Thyroid gland (tissue), 4 donors: ENCODE results near the gene MAPK10. TPM values are rescaled to one million over a fixed set of nuclear protein-coding genes. Genes with fewer than 3 reads are reported as not detected.

Source experiments
- DNase-seq, 2 donors: peaks; one replicate each; pipeline ENCODE4 v3.0.0-alpha.2; 2019
- H3K27ac ChIP-seq, 3 donors: fragments of 200-600 bp; sonication (generic); 1 replicate in 2 of 3; 2 replicates in 1 of 3; pipeline ENCODE4 v1.5.1; 2016 to 2019; ENCODE audit warnings: mild to moderate bottlenecking in 1 of 3, moderate library complexity in 1 of 3
- H3K27me3 ChIP-seq: fragments of 200-600 bp; sonication (generic); one replicate; pipeline ENCODE4 v1.5.1; 2019
- H3K36me3 ChIP-seq, 2 donors: fragments of 200-600 bp; sonication (generic); one replicate each; pipeline ENCODE4 v1.5.1; 2016 to 2019
- H3K4me1 ChIP-seq, 2 donors: fragments of 200-600 bp; sonication (generic); one replicate each; pipeline ENCODE4 v1.5.1; 2017 to 2019
- H3K4me3 ChIP-seq, 3 donors: fragments of 200-600 bp; sonication (generic); replicated peaks in 1 of 3; 1 replicate in 2 of 3; 2 replicates in 1 of 3; pipeline ENCODE4 v1.5.1; 2016; ENCODE audit warnings: mild to moderate bottlenecking in 1 of 3
- H3K9me3 ChIP-seq: fragments of 200-600 bp; sonication (generic); one replicate; pipeline ENCODE4 v1.5.1; 2017
- CTCF ChIP-seq, 6 experiments: fragments of 200-600 bp in 3 of 6; fragments of 450-650 bp in 3 of 6; sonication (generic) in 3 of 6; IDR thresholded peaks; one replicate each; pipeline ENCODE4 v1.5.1; 2016 to 2019; ENCODE audit warnings: antibody characterized with exemption in 6 of 6, mild to moderate bottlenecking in 2 of 6, inconsistent platforms in 1 of 6, moderate library complexity in 1 of 6
- POLR2A ChIP-seq, 2 donors: fragments of 450-650 bp; IDR thresholded peaks; one replicate each; pipeline ENCODE4 v1.6.1; 2017; ENCODE audit warnings: antibody characterized with exemption in 2 of 2, mild to moderate bottlenecking in 2 of 2, moderate library complexity in 1 of 2
- WGBS, 2 donors: methylation state at CpG; one replicate each; pipeline ENCODE4 v1.1.5; 2017; 5-methylcytosine and 5-hydroxymethylcytosine counted together
- intact Hi-C: fragments of 100-400 bp; cut with DNase I; formaldehyde crosslinking; loops from one replicate; pipeline ENCODE4 v1.15.1; 2023
- total RNA-seq, 4 donors: library from RNA; depleted of rRNA; stranded (reverse); fragments of >200 nt; gene quantifications; one replicate each; pipeline ENCODE4 v1.2.3, GENCODE V29; 2016

The MAPK10 gene
- total RNA-seq, 4 donors from 2014 or later, result 65.4 to 95.0 (median 86.2) TPM

GRCh38 chr4:86221002-86221401 lies 138.9 kb downstream of the MAPK10 start:
- Histone ChIP-seq H3K27ac (no peak overlapping the region), H3K36me3 (no peaks in the 10 kb centered on the region), H3K27me3 (no peaks in the 10 kb centered on the region), H3K9me3 (no peaks in the 10 kb centered on the region), H3K4me3 (no peak overlapping the region), H3K4me1 (peaks cover 0 to 11% of the 10 kb centered on the region in 2 donors)
- TF ChIP-seq POLR2A (IDR thresholded peaks at IDR 0.05) (no peak), CTCF (IDR thresholded peaks at IDR 0.05) (no peak)
- no peak for DNase-seq
- WGBS, 2 donors, result 83 to 89% methylated on average over 4 of the region's 4 CpGs
- intact Hi-C loops, result no loop called here

GRCh38 chr4:86220121-86220520 lies 139.7 kb downstream of the MAPK10 start:
- WGBS, 2 donors, result 82 to 86% methylated on average over 1 of the region's 1 CpG
- Histone ChIP-seq H3K4me1 (peaks cover 0 to 11% of the 10 kb centered on the region in 2 donors), H3K27ac (no peak overlapping the region), H3K9me3 (no peaks in the 10 kb centered on the region), H3K27me3 (no peaks in the 10 kb centered on the region), H3K36me3 (no peaks in the 10 kb centered on the region), H3K4me3 (no peak overlapping the region)
- intact Hi-C loops, result no loop called here
- no peak for TF ChIP-seq POLR2A (IDR thresholded peaks at IDR 0.05)
- no peak for TF ChIP-seq CTCF (IDR thresholded peaks at IDR 0.05)
- DNase-seq, result no peak

- H3K4me1 ChIP-seq, result peaks cover 0 to 11% of the 10 kb centered on the region in 2 donors
- H3K27me3 ChIP-seq, result no peaks in the 10 kb centered on the region
- intact Hi-C loops, result no loop called here
- no peak for DNase-seq
- H3K9me3 ChIP-seq, result no peaks in the 10 kb centered on the region
- no peaks in the 10 kb centered on the region for H3K36me3 ChIP-seq
- TF ChIP-seq CTCF (IDR thresholded peaks at IDR 0.05) (no peak), POLR2A (IDR thresholded peaks at IDR 0.05) (no peak)
- no peak overlapping the region for H3K27ac ChIP-seq
- WGBS, 2 donors, result 72 to 77% methylated on average over 5 of the region's 5 CpGs
- no peak overlapping the region for H3K4me3 ChIP-seq
Measured at GRCh38 chr4:86218746-86219473, 140.9 kb downstream of the MAPK10 start.

- no peaks in the 10 kb centered on the region for H3K4me1 ChIP-seq
- TF ChIP-seq POLR2A (IDR thresholded peaks at IDR 0.05) (no peak), CTCF (IDR thresholded peaks at IDR 0.05) (no peak)
- no peaks in the 10 kb centered on the region for H3K9me3 ChIP-seq
- H3K36me3 ChIP-seq, result no peaks in the 10 kb centered on the region
- H3K27me3 ChIP-seq, result no peaks in the 10 kb centered on the region
- no peak overlapping the region for H3K4me3 ChIP-seq
- no peak for DNase-seq
- WGBS, 2 donors, result 94% methylated on average over 2 of the region's 2 CpGs
- no peak overlapping the region for H3K27ac ChIP-seq
- intact Hi-C loops, result no loop called here
Measured at GRCh38 chr4:86203176-86203575, 156.7 kb downstream of the MAPK10 start.

GRCh38 chr4:86185659-86186058 lies 174.2 kb downstream of the MAPK10 start:
- no peak for DNase-seq
- no peak overlapping the region for H3K27ac ChIP-seq
- intact Hi-C loops, result no loop called here
- peaks cover 0 to 9% of the 10 kb centered on the region in 2 donors for H3K4me1 ChIP-seq
- no peaks in the 10 kb centered on the region for H3K36me3 ChIP-seq
- TF ChIP-seq CTCF (IDR thresholded peaks at IDR 0.05) (no peak), POLR2A (IDR thresholded peaks at IDR 0.05) (no peak)
- H3K9me3 ChIP-seq, result no peaks in the 10 kb centered on the region
- H3K4me3 ChIP-seq, result no peak overlapping the region
- no peaks in the 10 kb centered on the region for H3K27me3 ChIP-seq
- WGBS, 2 donors, result 88 to 89% methylated on average over 1 of the region's 1 CpG
